ENCODE results near the gene CD96. TPM values are rescaled to one million over a fixed set of nuclear protein-coding genes. Genes with fewer than 3 reads are reported as not detected.

The CD96 gene
- total RNA-seq, 1 experiment from 2014 or later = not detected

GRCh38 chr3:111604119-111604518 lies 62.1 kb downstream of the CD96 start:
- intact Hi-C loops (cut with micrococcal nuclease) = no loop called here
- Histone ChIP-seq H3F3A (ENCODE audit: low read length, unreplicated experiment) (no peaks in the 10 kb centered on the region), H3K9ac (ENCODE audit: low read length) (no peak overlapping the region), H3K9me2 (replicated peaks; ENCODE audit: low read length) (no peaks in the 10 kb centered on the region), H4K20me1 (ENCODE audit: low read length) (no peaks in the 10 kb centered on the region), H3K27me3 (ENCODE audit: low read length) (no peaks in the 10 kb centered on the region), H3K4me1 (ENCODE audit: insufficient read depth, low read length) (peaks cover 49% of the 10 kb centered on the region), H3K4me3 (ENCODE audit: low read length) (no peak overlapping the region), H3K36me3 (ENCODE audit: low read depth, low read length) (no peaks in the 10 kb centered on the region), H3K79me2 (ENCODE audit: low read length) (no peaks in the 10 kb centered on the region), H3K4me2 (ENCODE audit: low read length) (no peak overlapping the region), H2AFZ (ENCODE audit: low read length) (no peak overlapping the region), H3K27ac (ENCODE audit: low read length) (no peak overlapping the region), H3K9me3 (ENCODE audit: low read length) (no peaks in the 10 kb centered on the region)
- no peak for DNase-seq
- BruUV-seq (replicated peaks) = no TSS peak
- no peak for TF ChIP-seq EZH2phosphoT487 (IDR thresholded peaks at IDR 0.05; ENCODE audit: borderline replicate concordance, low read length)
- TF ChIP-seq EZH2 (IDR thresholded peaks at IDR 0.05; ENCODE audit: low read length, unreplicated experiment) = no peak
- TF ChIP-seq CTCF (conservative IDR thresholded peaks at IDR 0.05; ENCODE audit: low read depth, low read length) = no peak
- no peak for ATAC-seq
- CTCF ChIA-PET = no interaction called here
- POLR2A ChIA-PET (ENCODE audit: unreplicated experiment) = interaction anchor here (0.5 kb wide), 1 partner anchor 61 kb away, joined by 3 read pairs; no protein-coding TSS in a partner anchor

DNA sequence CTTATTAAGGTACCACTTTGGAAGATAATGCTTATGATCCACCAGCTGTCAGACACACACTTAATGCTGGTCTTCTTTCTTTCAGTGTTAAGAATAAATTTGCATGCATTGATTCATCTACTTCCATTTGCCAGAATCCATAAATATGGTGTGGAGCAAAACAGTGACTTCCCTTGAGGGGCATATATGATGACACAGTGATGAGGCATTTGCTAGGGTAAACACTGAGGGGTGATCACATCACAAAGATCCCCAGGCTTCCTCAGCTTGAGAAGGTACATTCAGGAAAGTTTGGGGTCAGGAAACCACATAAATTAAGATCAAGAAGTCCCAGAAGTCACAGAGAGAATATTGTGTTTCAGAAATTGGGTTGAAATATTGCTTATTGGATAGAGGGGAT lies 63.0 kb downstream of the CD96 start:
- no peaks in the 10 kb centered on the region for H3K27me3 ChIP-seq (ENCODE audit: low read length)
- ChIA-PET POLR2A (ENCODE audit: unreplicated experiment) (no interaction called here), CTCF (interaction anchor here (0.5 kb wide), 1 partner anchor 104 kb away, joined by 4 read pairs; no protein-coding TSS in a partner anchor)
- H3K9me2 ChIP-seq (replicated peaks; ENCODE audit: low read length) = no peaks in the 10 kb centered on the region
- peaks cover 49% of the 10 kb centered on the region for H3K4me1 ChIP-seq (ENCODE audit: insufficient read depth, low read length)
- BruUV-seq (replicated peaks) = no TSS peak
- H3K4me2 ChIP-seq (ENCODE audit: low read length) = no peak overlapping the region
- H2AFZ ChIP-seq (ENCODE audit: low read length) = no peak overlapping the region
- DNase-seq (peak; percentile 79), ATAC-seq (peak; percentile 56)
- no peaks in the 10 kb centered on the region for H3K9me3 ChIP-seq (ENCODE audit: low read length)
- H3K36me3 ChIP-seq (ENCODE audit: low read depth, low read length) = no peaks in the 10 kb centered on the region
- intact Hi-C loops (cut with micrococcal nuclease) = no loop called here
- H3K9ac ChIP-seq (ENCODE audit: low read length) = no peak overlapping the region
- H3K4me3 ChIP-seq (ENCODE audit: low read length) = no peak overlapping the region
- no peak for TF ChIP-seq CTCF (conservative IDR thresholded peaks at IDR 0.05; ENCODE audit: low read depth, low read length)
- TF ChIP-seq EZH2 (IDR thresholded peaks at IDR 0.05; ENCODE audit: low read length, unreplicated experiment) = no peak
- no peak for TF ChIP-seq EZH2phosphoT487 (IDR thresholded peaks at IDR 0.05; ENCODE audit: borderline replicate concordance, low read length)
- H3K79me2 ChIP-seq (ENCODE audit: low read length) = no peaks in the 10 kb centered on the region
- no peaks in the 10 kb centered on the region for H3F3A ChIP-seq (ENCODE audit: low read length, unreplicated experiment)
- H4K20me1 ChIP-seq (ENCODE audit: low read length) = no peaks in the 10 kb centered on the region
- peak overlapping the region; percentile 39 for H3K27ac ChIP-seq (ENCODE audit: low read length)

DNA sequence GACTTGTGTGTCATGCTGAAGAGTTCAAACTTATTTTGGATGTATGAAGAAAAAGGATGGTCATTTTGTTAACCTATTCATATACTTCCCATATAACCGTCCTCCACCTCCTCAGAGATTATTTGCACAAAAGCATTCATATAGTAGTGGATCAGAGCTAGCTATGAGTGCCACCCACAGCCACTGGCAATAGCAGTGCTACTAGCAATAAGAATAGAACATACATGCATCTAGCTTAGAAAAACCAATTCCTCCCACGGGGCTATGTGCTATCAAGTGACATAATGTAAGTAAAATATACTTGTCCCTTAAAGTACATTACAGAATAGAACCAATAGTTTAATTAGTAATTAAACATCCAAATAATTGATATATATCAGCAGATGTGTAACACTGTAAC lies 63.5 kb downstream of the CD96 start:
- DNase-seq (no peak), ATAC-seq (peak; percentile 25; the same call in 1 of the 2 replicates)
- Histone ChIP-seq H3K27ac (ENCODE audit: low read length) (peak overlapping the region; percentile 39), H2AFZ (ENCODE audit: low read length) (no peak overlapping the region), H3K79me2 (ENCODE audit: low read length) (no peaks in the 10 kb centered on the region), H3K27me3 (ENCODE audit: low read length) (no peaks in the 10 kb centered on the region), H4K20me1 (ENCODE audit: low read length) (no peaks in the 10 kb centered on the region), H3K36me3 (ENCODE audit: low read depth, low read length) (no peaks in the 10 kb centered on the region), H3K9me3 (ENCODE audit: low read length) (no peaks in the 10 kb centered on the region), H3K9me2 (replicated peaks; ENCODE audit: low read length) (no peaks in the 10 kb centered on the region), H3K4me3 (ENCODE audit: low read length) (no peak overlapping the region), H3K4me2 (ENCODE audit: low read length) (no peak overlapping the region), H3K9ac (ENCODE audit: low read length) (no peak overlapping the region), H3K4me1 (ENCODE audit: insufficient read depth, low read length) (peaks cover 49% of the 10 kb centered on the region), H3F3A (ENCODE audit: low read length, unreplicated experiment) (no peaks in the 10 kb centered on the region)
- POLR2A ChIA-PET (ENCODE audit: unreplicated experiment) = no interaction called here
- BruUV-seq (replicated peaks) = no TSS peak
- TF ChIP-seq EZH2 (IDR thresholded peaks at IDR 0.05; ENCODE audit: low read length, unreplicated experiment) = no peak
- no peak for TF ChIP-seq CTCF (conservative IDR thresholded peaks at IDR 0.05; ENCODE audit: low read depth, low read length)
- no peak for TF ChIP-seq EZH2phosphoT487 (IDR thresholded peaks at IDR 0.05; ENCODE audit: borderline replicate concordance, low read length)
- intact Hi-C loops (cut with micrococcal nuclease) = no loop called here
- CTCF ChIA-PET = no interaction called here
